ENCODE measurements around the gene RPL36. TPM values are rescaled to one million over a fixed set of nuclear protein-coding genes. Genes with fewer than 3 reads are reported as not detected.
A peak's percentile ranks its signal among the peaks of the same experiment; 100 is the strongest.

The RPL36 gene
- total RNA-seq (2021; ENCODE audit: unreplicated experiment) (1,504 TPM), Bru-seq, nascent RNA (percentile 93 among the genes with signal in this experiment), BruChase-seq, experiment 1, labeled RNA remaining after a 6-hour chase (percentile 88 among the genes with signal in this experiment), BruChase-seq, experiment 2, labeled RNA remaining after a 2-hour chase (percentile 88 among the genes with signal in this experiment)
- 2,841 and 3,000 TPM in 2 replicates for polyA plus RNA-seq (2012)
- long read RNA-seq, transcript RPL36-202 (3 exons, 556 nt), result minor isoform, 56 of 1,125 reads
- long read RNA-seq, transcript RPL36-201 (4 exons, 707 nt), result major isoform, 580 of 1,125 reads
- long read RNA-seq, partial matches to known transcripts, result 361 of 1,125 reads
- long read RNA-seq, other reads (novel, unspliced or antisense), result 123 of 1,125 reads

- Histone ChIP-seq H3K9me2 (ENCODE audit: insufficient read depth) (no peaks in the 10 kb centered on the region), H3K36me3 (ENCODE audit: control insufficient read depth in 1 of 2, insufficient read depth in 2 of 2, low read length in 2 of 2) (peaks cover 10 to 49% of the 10 kb centered on the region in 2 experiments; a peak in 2 of 4 replicates), H3K4me2 (ENCODE audit: low read length) (peak within 1 kb of the TSS; percentile 92), H3K4me3 (replicated peaks in 1 of 2; ENCODE audit: low read depth in 1 of 2, low read length in 2 of 2) (peak within 1 kb of the TSS; percentile 85 to 99), H2AFZ (ENCODE audit: low read depth, low read length, poor library complexity, severe bottlenecking) (peak within 1 kb of the TSS; percentile 44), H3K27ac (ENCODE audit: low read depth, low read length) (peak within 1 kb of the TSS; percentile 93), H3K9ac (ENCODE audit: low read length) (peak within 1 kb of the TSS; percentile 100), H3K9me3 (ENCODE audit: control insufficient read depth in 1 of 2, insufficient read depth in 1 of 2, low read depth in 1 of 2, low read length in 2 of 2) (no peaks in the 10 kb centered on the region), H3K79me2 (ENCODE audit: insufficient read depth, low read length) (peaks cover 54% of the 10 kb centered on the region), H3K4me1 (ENCODE audit: control insufficient read depth in 1 of 2, insufficient read depth in 2 of 2, low read length in 2 of 2) (peaks cover 11 to 48% of the 10 kb centered on the region in 2 experiments; a peak in 3 of 4 replicates), H3K27me3 (ENCODE audit: insufficient read depth, low read length) (no peaks in the 10 kb centered on the region), H4K20me1 (ENCODE audit: insufficient read depth) (peaks cover 17% of the 10 kb centered on the region; the same call in 1 of the 2 replicates)
- ATAC-seq (peak; percentile 46), DNase-seq (ENCODE audit: low read depth, low spot score) (peak; percentile 92)
- POLR2A ChIA-PET, result interaction anchor here (0.7 to 2.0 kb wide), 17 partner anchors 9 to 977 kb away, joined by 3 to 31 read pairs (median 4); partner anchors contain the start of genes CATSPERD, DUS3L, LONP1 and NRTN
- RAD21 ChIA-PET (ENCODE audit: low non-redundant PET in 1 of 2, low total read pairs in 2 of 2, uncharacterized antibody in 2 of 2, unreplicated experiment in 2 of 2), result interaction anchor here in 1 of 2 experiments (1.2 kb wide), 1 partner anchor 68 kb away, joined by 3 read pairs; the partner anchor contains the start of genes SAFB and SAFB2
- BruUV-seq (replicated peaks), result no TSS peak
- CTCF ChIA-PET, result interaction anchor here (0.6 to 1.7 kb wide), 13 partner anchors 9 to 652 kb away, joined by 3 to 13 read pairs (median 5); partner anchors contain the start of genes CATSPERD, LONP1, MICOS13 and SAFB
- intact Hi-C loops (cut with micrococcal nuclease), result loop anchor here (2.0 kb wide), 1 partner anchor 100 kb away; the partner anchor contains the start of gene DUS3L
- TF ChIP-seq SRF (IDR thresholded peaks at IDR 0.05; ENCODE audit: low read depth) (no peak), ELF1 (IDR thresholded peaks at IDR 0.05; ENCODE audit: borderline replicate concordance, low read depth) (no peak; the same call in 1 of the 2 replicates), REST (IDR thresholded peaks at IDR 0.05; ENCODE audit: low read depth) (no peak), ZBTB33 (IDR thresholded peaks at IDR 0.05; ENCODE audit: extremely low read depth, insufficient replicate concordance, low read length) (peak; percentile 72), MAX (IDR thresholded peaks at IDR 0.05) (peak; percentile 92), CBX3 (IDR thresholded peaks at IDR 0.05; ENCODE audit: low read depth) (peak; percentile 47; the same call in 1 of the 2 replicates), SIN3A (IDR thresholded peaks at IDR 0.05; ENCODE audit: low read depth) (peak; percentile 94), ZFX (IDR thresholded peaks at IDR 0.05) (peak; percentile 78; the same call in 1 of the 2 replicates), TCF7L2 (IDR thresholded peaks at IDR 0.05; ENCODE audit: borderline replicate concordance, extremely low read depth, insufficient read depth, insufficient read length) (peak; percentile 21), CEBPB (IDR thresholded peaks at IDR 0.05; ENCODE audit: low read depth) (no peak), EZH2 (IDR thresholded peaks at IDR 0.05) (no peak), CTCF (IDR thresholded peaks at IDR 0.05 in 2 of 3, conservative IDR thresholded peaks at IDR 0.05 in 1 of 3; ENCODE audit: borderline replicate concordance in 1 of 3, insufficient read depth in 1 of 3, low read depth in 2 of 3, low read length in 2 of 3) (peak; percentile 83 to 96 (median 89))
- TF ChIP-seq, protein P1, sequence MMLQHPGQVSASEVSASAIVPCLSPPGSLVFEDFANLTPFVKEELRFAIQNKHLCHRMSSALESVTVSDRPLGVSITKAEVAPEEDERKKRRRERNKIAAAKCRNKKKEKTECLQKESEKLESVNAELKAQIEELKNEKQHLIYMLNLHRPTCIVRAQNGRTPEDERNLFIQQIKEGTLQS (IDR thresholded peaks at IDR 0.05), result no peak
These were observed at the start of gene RPL36 for GRCh38 chr19:5690125-5690954. Gene RPL36, plus strand, starts transcription at chr19:5690295. Its CDS starts 213 bp downstream, at chr19:5690508.

All from HCT116 (cell line).